ENCODE results near the gene KCNIP2.

GRCh38 chr10:101781655-101781983 is 62.0 kb downstream of the KCNIP2 start:
- no peak for TF ChIP-seq REST (IDR thresholded peaks at IDR 0.05; ENCODE audit: low read depth)
- TF ChIP-seq EP300 (IDR thresholded peaks at IDR 0.05; ENCODE audit: borderline replicate concordance): no peak
- TF ChIP-seq MAX (IDR thresholded peaks at IDR 0.05): no peak
